NCI-H82 (cell line): ENCODE measurements around the gene SLC40A1.

Experiments used
- DNase-seq: peaks from one replicate; lab custom pipeline; 2025; lab: John Stamatoyannopoulos, UW

The SLC40A1 gene

GRCh38 chr2:189540551-189540950 lies 40.0 kb downstream of the SLC40A1 start:
- no peak for DNase-seq

- DNase-seq = no peak
These were observed 42.2 kb downstream of the SLC40A1 start for GRCh38 chr2:189538402-189538801.

GRCh38 chr2:189536830-189537229 lies 43.8 kb downstream of the SLC40A1 start:
- no peak for DNase-seq

DNA sequence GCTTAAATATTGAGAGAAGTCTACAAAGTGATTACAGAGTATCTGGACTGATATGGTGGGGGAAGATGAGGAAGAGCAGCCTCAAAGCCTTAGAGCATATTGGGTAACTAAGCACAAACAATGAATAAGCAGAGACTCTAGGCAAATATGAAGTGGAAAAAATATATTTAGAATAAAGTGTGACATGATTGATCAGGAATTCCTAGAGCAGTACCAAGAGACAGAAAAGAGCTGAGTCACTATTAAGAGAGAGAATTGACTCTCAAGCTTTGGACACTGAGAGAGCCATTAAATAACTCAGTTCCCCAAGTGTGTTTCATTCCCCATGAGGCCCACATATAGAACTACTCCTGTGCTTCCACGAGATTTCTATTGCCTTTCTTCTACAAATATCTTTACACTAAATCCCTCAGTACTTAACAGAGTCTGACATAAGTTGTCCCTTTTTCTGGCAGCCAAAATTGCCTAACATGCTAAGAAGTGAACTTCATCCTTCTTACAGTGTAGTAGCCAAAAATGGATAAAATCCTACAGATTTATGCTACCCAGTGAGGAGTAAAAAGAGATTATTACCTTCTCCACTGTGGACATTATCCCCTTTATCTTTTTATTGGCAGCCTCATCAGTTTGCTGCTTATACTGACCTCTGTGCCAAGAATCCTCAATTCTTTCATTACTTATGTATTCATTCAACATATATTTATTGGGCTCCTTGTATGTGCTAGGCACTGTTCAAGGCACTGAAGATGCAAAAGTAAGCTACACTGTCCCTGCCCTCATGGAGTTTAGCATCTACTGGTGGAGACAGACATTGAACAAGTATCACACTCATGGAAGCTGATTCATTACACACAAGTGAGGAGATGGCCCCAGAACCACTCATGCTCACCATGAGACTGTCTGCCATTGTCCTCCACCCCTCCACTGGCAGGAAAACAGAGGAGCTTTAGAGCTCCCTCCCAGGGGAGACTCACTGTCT lies 45.4 kb downstream of the SLC40A1 start:
- DNase-seq = no peak

- DNase-seq = no peak
These were observed 47.1 kb downstream of the SLC40A1 start for GRCh38 chr2:189533288-189534035.

GRCh38 chr2:189530965-189531637 lies 49.5 kb downstream of the SLC40A1 start:
- no peak for DNase-seq

DNA sequence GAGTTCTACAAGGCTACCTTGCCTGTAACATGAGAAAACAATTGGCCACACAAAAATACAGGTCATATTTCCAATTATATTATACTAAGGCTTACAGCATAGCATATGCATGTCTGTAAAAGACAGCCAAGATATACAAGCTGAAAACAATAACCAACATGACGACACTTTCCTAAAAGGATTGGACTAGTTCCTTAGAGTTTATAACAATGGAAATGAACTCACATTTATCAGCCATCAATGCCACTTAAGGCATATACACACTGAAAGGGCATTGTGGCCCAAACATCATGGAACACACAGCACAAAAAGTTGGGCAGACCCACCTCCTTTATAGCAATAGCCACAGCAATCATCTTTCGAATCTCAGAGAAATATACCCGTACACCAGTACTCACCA lies 52.0 kb downstream of the SLC40A1 start:
- no peak for DNase-seq

GRCh38 chr2:189527812-189528592 lies 52.6 kb downstream of the SLC40A1 start:
- no peak for DNase-seq

DNA sequence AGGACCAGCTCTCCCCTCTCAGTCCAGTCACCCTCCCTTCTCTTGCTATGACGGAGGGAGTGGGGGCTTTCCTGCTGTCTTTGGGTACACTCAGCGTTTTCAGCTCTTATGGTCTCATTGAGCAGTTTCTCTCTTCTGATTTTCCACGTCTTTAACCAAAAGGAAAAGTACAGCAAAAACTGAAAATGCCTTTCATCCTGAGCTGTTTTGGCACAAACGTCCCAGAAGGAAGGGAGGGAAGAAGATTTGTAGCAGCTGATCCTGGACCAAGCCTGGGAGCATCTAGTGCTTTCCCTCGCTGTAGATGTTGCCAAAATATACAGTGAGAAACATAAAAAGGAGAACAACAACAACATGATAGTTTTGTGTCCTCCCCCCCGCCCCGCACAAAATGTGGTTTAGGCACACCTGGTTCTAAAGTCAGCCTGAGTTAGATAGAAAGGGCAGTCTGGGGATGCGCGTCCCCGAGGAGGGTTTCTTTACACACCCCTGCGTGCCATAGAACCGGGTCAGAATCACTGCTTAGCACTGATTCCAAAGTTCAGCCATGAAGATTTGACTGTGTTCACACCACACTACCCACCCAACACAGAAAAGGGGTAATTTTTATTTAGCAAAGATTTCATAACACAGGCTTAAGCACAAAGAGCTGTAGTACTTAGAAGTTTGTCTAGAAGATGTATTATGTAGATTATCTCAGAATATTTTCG lies 53.4 kb downstream of the SLC40A1 start:
- DNase-seq = no peak

DNA sequence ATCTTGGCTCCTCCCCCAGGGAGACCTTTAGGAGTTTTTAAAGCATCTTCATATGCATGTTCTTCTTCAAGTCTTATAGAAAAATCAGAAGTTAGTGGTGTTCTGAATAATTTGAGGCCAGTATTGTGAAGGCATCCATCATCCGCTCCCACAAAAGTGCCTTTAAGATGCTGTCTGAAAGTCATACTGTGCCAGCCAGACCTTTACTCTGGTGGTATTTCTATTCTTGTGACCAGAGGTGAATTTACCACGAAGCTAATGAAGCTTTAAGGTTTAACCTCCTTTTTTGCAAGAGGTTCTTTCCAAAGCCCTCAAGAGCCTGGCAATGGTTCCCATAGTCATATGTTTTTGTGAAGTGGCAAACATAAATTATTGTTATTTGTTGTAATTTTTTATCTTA lies 54.3 kb downstream of the SLC40A1 start:
- DNase-seq = no peak

DNA sequence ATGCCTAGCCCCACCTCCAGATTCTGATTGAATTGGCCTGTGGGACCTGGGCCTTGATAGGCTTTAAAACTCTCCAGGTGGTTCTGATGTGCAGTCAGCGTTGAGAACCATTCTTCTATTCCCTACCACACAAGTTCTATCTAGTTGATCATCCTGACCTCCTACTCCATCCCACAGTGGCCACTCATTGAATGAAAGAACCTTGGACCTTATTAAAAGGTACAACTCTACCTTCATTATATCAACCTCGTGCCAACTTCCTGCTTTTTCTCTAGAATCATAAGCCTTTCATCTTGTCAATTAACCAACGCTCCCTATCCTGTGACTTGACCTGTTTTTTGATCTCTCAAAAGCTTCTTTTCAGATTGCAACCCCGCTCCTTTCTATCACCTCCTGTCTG lies 55.8 kb downstream of the SLC40A1 start:
- DNase-seq = no peak

GRCh38 chr2:189522435-189523151 lies 58.0 kb downstream of the SLC40A1 start:
- no peak for DNase-seq

DNA sequence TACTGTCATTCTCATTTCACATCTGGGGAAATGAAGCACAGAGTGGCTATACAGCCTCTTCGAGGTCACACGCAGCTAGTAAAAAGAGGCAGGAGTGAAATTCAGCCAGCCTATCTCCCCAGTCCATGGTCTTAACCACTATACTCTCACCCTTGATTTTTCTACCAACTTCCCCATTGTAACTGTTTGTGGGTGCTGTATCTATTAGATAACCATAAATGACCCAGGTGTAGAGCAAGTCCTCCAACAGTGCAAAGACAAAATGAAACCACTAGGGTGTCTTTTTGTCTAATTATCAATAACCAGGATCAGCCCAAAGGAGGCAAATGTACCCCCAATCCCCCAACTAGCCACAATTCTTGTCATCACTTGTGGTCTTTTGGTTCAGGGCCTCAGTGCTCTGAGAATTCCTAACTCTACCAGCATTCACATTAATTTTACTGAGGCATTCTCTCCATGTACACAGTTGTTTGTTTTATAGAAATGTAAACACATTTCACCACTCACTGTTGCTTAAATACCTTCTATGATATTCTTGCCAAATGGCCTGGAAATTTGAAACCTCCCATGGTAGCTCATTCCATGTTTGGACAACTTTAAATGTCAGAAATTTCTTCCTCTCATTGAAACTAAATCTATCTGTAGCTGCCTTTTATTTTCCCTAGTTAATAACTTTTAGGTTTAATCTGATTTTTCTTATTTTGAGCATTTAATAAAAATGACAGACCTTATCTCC lies 58.7 kb downstream of the SLC40A1 start:
- no peak for DNase-seq

- DNase-seq = peak; percentile 37
These were observed 60.8 kb downstream of the SLC40A1 start for GRCh38 chr2:189519631-189520387.

DNA sequence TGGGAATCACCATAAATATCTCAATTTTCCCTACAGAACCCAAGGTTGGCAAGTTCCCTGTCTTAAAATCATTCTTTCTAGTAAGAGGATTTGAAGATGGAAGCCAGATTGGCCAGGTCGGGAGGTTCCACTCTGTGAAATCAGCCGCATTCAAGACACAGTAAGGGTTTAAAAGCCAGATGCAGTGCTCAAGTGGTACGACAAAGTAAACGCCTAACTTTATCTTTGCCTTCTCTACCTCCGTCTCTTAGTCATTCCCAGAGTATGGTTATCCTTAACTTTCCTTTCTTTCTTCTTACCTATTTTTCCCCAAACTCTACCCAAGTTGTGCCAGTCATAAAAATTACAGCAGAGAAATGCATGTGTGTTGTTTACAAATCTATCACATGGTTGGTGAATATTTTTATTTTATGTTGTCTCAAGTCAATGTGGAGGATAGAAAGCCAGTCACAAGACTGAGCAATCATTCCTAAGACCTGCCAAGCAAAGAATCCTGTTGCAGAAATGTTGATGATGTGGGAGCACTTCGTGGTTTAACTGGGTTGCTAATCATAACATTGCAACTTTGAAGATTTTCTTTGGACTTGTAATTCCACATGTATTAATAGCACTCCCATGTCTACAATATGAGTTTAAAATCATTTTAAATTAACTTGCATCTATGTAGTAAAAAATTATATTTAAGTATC lies 62.6 kb downstream of the SLC40A1 start:
- peak; percentile 22 for DNase-seq

DNA sequence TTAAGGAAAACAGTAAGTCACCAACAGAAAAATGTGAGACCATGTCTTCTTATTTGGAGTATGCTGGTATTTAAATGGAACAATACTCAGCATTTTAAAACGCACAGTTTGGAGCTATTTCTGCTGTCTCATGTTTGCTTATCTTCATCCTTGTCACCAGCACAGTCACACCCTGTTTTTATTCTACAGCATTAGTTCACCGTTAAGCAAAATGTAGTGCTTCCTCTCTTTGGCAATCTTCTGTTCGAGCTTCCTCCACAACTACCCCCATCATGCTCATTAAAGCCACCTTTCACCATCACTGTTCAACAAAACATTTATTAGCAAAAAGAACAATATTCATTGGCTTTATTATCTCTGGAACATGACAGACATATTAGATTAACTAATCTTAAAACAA lies 64.0 kb downstream of the SLC40A1 start:
- no peak for DNase-seq

GRCh38 chr2:189515264-189515663 lies 65.3 kb downstream of the SLC40A1 start:
- no peak for DNase-seq

- no peak for DNase-seq
These were observed 66.5 kb downstream of the SLC40A1 start for GRCh38 chr2:189514104-189514503.
